ENCODE measurements around the gene CNMD.
"Not testable (repeated sequence)": the region's sequence is repeated elsewhere in the genome, so short reads cannot be mapped to it uniquely, and the experiment has no call there.

The CNMD gene

DNA sequence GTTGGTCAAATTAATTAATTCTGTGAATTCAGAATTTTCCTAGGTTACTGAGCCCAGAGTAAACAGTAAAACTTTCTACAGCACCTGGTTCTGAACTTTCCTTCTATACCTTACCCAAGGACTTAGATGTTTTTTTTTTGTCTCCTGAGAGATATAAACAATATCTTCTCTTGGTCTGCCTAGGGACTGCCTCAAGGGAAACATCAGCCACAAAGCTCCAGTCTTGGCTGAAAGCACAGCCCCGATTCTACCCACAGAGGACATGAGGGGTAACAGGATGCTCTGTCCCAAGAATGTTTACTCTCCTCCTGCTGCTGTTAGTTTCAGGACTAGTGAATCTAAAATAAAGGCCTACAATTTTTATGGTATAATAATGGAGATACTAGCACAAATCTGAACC is 14.3 kb downstream of the CNMD start:
- TF ChIP-seq, protein P1, sequence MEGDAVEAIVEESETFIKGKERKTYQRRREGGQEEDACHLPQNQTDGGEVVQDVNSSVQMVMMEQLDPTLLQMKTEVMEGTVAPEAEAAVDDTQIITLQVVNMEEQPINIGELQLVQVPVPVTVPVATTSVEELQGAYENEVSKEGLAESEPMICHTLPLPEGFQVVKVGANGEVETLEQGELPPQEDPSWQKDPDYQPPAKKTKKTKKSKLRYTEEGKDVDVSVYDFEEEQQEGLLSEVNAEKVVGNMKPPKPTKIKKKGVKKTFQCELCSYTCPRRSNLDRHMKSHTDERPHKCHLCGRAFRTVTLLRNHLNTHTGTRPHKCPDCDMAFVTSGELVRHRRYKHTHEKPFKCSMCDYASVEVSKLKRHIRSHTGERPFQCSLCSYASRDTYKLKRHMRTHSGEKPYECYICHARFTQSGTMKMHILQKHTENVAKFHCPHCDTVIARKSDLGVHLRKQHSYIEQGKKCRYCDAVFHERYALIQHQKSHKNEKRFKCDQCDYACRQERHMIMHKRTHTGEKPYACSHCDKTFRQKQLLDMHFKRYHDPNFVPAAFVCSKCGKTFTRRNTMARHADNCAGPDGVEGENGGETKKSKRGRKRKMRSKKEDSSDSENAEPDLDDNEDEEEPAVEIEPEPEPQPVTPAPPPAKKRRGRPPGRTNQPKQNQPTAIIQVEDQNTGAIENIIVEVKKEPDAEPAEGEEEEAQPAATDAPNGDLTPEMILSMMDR (IDR thresholded peaks at IDR 0.05; ENCODE audit: borderline replicate concordance, control extremely low read depth, extremely low read depth, insufficient read depth, missing control alignments), result no peak
- DNase-seq (ENCODE audit: low spot score), result no peak
- in situ Hi-C loops (cut with MboI; ENCODE audit: low sequenced_read_pairs, unreplicated experiment), result no loop called here

DNA sequence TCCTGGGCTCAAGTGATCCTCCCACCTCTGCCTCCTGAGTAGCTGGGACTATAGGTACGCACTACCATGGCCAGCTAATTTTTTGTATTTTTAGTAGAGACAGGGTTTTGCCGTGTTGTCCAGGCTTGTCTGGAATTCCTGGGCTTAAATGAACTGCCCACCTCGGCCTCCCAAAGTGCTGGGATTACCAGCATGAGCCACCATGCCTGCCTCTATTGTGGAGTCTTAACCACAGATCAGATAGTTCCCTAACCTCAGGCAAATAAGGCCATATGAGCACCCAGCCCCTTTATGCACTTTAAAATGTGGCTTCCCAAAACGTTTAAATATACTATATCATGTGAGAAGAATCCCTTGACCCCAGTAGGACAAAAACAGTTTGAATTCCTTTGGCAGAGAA is 16.4 kb downstream of the CNMD start:
- TF ChIP-seq, protein P1 (IDR thresholded peaks at IDR 0.05; ENCODE audit: borderline replicate concordance, control extremely low read depth, extremely low read depth, insufficient read depth, missing control alignments), result no peak
- in situ Hi-C loops (cut with MboI; ENCODE audit: low sequenced_read_pairs, unreplicated experiment), result no loop called here
- no peak for DNase-seq (ENCODE audit: low spot score)

DNA sequence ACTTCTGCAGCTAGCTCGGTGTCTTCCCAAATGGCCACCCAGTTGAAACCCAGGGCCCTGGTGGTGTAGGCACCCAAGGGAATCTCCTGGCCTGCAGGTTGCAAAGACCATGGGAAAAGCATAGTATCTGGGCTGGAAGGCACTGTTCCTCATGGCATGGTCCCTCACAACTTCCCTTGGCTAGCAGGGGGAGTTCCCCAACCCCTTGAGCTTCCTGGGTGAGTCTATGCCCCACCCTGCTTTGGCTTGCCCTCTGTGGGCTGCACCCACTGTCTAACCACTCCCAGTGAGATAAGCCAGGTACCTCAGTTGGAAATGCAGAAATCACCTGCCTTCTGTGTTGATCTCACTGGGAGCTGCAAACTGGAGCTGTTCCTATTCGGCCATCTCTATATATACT is 18.3 kb downstream of the CNMD start:
- in situ Hi-C loops (cut with MboI; ENCODE audit: low sequenced_read_pairs, unreplicated experiment); DNase-seq (ENCODE audit: low spot score): not testable (repeated sequence)

DNA sequence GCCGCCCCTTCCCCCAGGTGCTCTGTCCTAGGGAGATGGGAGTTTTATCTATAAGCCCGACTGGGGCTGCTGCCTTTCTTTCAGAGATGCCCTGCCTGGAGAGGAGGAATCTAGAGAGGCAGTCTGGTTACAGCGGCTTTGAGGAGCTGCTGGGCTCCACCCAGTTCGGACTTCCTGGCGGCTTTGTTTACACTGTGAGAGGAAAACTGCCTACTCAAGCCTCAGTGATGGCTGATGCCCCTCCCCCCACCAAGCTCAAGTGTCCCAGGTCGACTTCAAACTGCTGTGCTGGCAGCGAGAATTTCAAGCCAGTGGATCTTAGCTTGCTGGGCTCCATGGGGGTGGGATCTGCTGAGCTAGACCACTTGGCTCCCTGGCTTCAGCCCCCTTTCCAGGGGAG is 18.7 kb downstream of the CNMD start:
- in situ Hi-C loops (cut with MboI; ENCODE audit: low sequenced_read_pairs, unreplicated experiment), result not testable (repeated sequence)

DNA sequence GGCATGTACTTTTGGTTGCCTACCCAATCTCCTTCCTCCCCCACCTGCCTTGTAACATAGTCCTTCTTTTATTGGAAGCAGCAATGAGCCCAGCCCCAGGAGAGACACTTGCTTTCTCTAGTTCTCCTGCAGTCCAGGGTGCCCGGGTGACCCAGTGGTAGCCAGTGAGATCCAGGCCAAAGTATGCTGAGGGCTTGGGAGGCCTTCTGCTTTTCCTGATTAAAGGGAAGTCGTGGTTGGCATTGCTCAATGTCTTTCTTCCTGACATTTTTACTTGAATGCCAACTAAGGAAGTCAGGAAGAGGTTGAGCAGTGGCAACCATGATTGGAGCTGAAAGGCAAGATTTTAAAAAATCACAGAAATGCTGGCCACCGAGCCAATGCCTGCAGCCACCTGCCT is 25.7 kb downstream of the CNMD start:
- in situ Hi-C loops (cut with MboI; ENCODE audit: low sequenced_read_pairs, unreplicated experiment), result no loop called here
- DNase-seq (ENCODE audit: low spot score), result no peak
- TF ChIP-seq, protein P1 (IDR thresholded peaks at IDR 0.05; ENCODE audit: borderline replicate concordance, control extremely low read depth, extremely low read depth, insufficient read depth, missing control alignments), result no peak

More for the DNA sequence above, 18.7 kb downstream of the CNMD start:
- DNase-seq (ENCODE audit: low spot score), result not testable (repeated sequence)

DNA sequence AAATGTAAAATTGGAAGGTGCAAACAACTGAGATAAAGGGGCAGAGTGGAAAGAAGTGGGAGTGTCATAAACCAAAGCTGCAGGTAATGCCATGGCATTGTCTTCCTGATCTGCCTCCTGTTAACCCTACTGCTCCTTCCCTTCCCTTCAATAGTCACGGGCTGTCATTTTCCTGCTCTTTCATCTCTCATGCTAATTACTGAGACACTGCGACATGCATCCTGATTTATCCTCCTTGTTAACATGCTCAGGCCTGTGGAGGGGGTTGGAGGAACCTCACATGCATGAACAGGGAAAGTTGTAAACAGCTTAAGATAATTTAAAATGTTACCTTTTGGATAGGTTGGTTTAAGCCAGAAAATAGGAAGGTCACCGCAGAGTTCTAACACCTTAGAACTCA is 27.2 kb downstream of the CNMD start:
- no peak for DNase-seq (ENCODE audit: low spot score)
- in situ Hi-C loops (cut with MboI; ENCODE audit: low sequenced_read_pairs, unreplicated experiment), result no loop called here
- TF ChIP-seq, protein P1 (IDR thresholded peaks at IDR 0.05; ENCODE audit: borderline replicate concordance, control extremely low read depth, extremely low read depth, insufficient read depth, missing control alignments), result no peak

DNA sequence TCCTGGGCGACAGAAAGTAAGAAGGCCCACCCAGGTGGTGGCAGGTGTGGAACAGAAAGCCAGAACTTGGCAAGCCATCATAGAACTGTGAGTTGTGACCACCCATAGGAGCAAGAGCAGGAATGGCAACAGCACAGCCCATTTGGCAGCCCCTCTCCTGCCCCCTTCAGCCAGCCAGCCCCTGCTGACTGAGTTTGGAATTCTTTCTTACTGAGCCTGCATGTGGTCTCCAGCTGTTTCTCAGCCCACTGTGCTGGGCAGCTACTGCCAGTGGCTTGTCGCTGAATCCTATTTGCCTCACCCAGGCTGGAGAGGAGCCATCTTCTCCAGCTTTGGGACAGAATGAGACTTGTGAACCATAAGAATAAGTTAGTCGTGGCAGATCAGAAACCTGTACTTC is 28.3 kb downstream of the CNMD start:
- TF ChIP-seq, protein P1 (IDR thresholded peaks at IDR 0.05; ENCODE audit: borderline replicate concordance, control extremely low read depth, extremely low read depth, insufficient read depth, missing control alignments), result no peak
- no peak for DNase-seq (ENCODE audit: low spot score)
- in situ Hi-C loops (cut with MboI; ENCODE audit: low sequenced_read_pairs, unreplicated experiment), result no loop called here

DNA sequence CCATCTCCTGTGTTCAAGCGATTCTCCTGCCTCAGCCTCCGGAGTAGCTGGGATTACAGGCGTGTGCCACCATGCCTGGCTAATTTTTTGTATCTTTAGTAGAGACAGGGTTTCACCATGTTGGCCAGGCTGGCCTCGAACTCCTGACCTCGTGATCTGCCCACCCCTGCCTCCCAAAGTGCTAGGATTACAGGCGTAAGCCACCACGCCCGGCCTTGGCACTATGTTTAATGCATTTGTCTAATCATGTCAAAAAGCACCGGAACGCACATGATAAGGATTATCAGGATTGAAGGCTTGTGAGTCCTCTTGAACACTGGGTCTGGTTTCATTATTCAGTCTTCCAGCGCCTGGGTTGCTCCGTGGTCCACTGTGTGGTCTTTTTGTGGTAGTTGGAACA is 31.4 kb downstream of the CNMD start:
- DNase-seq (ENCODE audit: low spot score); in situ Hi-C loops (cut with MboI; ENCODE audit: low sequenced_read_pairs, unreplicated experiment): not testable (repeated sequence)
